ENCODE results near the gene CENPM.

Gene CENPM

DNA sequence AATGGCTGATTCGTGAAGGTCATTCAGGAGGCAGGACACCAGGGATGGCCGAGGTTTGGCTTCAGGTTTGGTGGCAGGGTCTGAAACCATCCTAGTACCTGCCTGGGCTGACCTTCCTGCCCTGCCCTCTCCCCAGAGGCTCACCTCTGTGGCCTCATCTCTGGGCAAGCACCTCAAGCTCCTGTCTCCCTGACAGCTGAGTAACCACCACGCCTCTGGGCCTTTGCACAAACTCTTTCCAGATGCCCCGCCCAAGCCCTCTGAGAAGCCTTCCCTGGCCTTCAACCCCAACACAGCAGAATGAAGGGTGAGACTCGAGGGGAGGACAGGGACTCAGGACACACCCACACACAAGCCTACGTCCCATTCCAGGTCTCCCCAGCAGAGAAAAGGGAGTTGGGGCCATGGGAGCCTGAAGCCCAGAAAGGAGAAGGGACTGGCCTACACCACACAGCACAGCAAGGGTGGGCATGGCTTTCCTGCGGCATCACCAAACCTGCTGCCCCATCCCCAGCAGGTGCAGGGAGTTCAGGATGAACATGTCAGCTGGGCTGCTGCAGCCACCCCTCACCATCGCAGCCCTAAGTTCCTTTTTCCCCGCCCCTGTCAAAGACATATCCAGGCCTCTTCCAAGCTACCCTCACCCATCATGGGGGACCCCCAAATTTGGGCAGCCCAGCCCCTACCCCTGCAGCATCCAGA, 34.5 kb downstream of the CENPM start:
- no peak for DNase-seq

DNA sequence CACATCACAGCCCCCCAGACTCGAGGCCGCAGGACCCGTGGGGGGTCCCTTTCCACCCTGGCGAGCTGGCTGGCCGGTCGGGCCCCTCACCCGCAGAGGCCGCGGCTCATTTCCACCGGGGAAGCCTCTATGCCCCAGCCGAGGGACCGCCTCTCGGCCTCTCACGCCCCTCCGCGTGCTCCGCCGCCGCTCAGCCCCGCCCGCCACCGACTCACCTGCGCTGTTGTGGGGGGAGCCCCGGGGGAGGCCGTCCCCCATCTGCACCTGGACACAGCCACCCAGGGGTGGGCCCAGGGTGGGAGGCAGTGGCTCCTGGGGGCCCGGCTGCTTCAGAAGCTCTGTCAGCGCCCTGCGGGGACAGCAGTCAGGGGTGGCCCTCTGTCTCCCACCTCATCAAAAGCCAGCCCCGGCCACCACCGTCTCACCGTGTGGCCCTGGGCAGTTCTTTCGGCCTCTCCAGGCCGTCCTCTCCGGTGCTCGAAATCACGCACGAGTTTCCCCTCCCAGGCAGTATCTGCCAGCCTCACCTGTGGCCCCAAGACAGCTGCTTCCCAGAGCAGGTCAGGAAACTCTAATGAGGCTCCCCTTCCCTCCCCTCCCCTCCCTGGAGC, 35.8 kb downstream of the CENPM start:
- DNase-seq = no peak

DNA sequence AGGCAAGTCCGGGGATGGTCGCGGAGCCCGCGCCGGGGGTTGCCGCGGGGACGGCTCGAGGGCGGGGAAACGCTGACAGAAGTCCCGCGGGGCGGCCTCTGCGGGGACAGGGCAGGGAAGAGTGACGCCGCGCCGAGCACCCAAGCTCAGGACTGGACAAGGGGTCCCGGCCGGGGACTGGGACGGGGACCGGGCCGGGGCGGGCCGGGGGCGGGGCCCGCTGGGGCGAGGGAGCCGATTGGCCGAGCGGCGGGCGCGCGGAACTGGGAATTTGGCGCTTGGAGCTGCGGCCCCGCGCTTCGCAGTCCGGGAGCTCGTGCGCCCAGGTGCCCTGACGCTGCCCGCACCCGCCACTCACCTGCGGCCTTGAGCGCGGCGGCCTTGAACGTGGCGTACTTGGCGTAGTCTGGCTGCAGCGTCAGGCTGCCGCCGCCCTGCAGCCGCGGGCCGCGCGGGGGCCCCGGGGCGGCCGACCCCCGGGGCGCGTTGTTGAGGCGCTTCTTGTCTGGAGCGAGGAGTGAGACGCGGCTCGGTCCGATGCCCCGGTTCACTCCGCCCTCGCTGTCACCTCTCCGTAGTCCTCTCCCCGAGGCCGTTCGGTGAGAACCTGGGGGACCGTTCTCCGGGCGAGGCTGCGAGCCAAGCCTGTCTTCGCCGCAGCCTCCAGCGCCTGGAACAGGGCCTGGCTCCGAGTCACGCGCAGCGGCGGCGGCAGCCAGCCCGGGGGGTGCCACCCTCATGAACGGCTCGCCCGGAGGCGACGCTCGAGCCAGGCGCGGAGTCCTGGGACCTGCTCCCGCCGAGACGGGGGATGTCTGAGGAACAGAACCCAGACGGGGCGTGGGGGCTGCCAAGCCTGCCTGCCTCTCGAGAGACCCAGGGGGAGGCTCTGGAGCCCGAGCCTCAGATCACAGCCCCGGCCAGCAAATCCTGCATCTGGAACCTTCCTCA, 36.6 kb downstream of the CENPM start:
- no peak for DNase-seq

DNA sequence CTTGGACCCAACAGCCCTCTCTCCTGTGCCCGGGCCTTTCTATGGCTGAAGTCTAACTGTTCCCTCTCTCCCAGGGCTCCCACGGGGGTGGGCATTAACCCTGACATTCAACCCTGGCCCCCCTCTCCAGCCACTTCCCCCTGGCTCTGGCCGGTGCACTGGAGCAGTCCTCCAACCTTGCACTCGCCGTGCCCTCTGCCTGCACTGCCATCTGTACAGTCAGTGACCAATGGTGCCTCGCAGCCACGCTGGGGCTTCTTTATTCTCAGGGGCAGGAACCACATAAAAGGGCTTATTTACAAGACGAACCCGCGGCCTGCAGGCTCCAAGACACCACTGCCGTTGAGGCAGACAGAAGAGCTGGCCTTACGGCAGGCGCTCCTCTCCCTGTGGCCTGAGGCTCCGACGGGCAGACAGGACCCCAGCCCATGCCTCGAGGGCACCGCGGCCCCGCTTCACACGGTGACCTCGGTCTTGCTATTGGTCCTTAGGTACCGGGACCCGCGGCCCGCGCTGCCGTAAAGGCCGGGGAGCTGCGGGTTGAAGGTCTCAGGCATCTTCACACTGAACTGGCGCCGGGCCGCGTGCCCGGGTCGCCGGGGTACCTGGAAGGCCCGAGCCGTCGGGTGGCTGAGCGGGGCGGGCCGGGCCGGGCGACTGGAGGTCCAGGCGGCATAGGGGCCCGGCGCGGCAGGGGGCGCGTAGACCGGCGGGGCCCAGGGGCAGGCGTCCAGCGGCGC, 37.5 kb downstream of the CENPM start:
- no peak for DNase-seq

DNA sequence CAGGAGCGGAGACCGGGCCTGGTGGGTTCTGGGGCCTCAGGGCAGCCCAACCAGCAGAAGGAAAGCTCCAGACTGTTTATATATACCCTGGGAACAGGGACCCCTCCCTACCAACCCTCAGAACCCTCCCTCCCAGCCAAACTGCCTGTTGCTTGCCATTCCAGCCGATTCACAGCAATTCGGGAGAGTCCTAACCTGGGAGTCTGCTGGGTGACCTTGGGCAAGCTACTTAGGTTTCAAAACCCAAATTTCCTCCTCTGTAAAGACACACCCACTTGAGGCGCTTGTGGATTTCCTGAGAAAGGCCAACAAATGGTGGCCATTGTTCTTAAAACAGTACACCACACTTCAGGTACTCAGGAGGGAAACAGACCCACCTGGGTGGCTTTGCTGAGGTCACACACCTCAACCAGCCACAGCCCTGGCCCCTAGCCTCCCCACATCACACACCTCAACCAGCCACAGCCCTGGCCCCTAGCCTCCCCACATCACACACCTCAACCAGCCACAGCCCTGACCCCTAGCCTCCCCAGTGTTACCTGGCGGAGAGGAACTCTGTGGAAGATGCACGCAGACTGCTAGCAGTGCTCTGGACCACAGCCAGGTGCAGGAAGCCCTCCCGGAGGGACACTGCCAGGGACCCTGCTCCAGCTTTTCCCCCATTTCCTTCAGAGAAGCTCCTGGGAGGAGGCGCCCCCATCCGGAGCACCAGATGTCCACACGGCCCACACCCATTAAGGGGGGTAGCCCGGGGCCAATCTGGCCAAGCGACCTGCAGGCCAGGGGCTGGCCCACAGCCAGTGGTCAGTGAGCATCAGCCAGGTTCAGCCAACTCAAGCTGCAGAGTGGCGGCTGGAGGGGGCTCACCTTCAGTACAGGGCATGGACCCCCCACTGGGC, 38.3 kb downstream of the CENPM start:
- no peak for DNase-seq

DNA sequence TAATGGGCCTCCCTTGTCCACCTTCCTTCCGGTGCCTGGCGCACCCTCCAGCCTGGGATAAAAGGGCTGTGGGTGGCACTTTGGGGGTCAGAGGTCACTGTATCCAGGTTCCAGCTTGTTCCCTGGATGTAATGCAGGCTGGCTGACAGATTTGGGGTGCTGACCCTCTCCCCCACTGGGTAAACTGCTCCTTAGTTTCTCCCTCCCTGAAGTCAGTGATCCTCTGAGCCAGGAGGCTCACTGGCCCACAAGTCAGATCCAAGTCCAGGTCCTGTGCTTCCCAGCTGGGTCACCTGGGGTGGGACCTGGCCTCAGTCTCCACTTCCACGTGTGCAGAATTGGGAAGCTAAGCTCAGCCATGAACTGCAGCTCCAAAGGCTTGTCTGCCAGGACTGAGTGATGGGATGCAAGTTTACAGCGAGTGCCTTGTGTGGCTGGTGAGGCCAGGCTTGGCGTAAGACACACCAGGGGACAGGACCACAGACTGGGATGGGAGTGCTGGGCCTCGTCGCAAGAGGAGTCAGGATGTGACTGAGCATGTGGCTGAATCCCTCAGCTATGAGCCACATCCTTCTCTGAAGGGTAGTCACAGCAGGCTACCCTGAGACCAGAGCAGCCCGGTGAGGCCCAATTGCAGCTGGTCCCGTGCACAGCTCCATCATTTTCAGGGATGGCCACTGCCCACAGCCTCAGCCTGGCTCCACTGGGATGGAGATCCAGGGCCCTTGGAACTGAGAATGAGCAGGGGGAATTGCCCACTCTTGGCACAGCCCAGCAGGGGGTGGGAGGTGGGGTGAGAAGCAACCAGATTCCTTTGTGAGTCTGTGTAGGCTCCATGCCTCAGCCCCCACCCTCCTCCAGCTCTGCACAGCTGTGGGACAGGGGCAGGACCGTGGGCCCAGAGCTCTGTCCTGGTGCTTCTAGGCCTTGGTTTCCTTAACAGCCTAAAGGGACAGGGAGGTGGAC, 39.2 kb downstream of the CENPM start:
- DNase-seq = no peak

DNA sequence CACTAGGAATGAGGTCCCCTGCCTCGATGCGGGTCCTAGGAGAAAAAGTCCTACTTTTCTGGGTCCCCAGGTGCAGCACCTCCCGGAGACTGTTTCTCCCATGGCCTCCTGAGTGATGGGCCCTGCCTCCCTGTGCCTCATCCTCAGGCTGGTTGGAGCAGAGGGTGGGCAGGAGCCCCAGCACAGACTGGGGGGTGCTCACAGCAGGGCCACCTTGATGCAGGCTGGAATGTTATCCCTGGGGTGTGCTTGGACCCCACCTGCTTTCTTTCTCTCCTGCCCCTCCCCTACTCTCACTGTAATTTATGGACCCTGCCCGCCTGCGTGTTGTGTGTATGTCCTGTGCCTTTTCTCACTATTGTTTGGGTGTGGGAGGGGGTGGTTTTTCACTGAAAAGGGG, 40.1 kb downstream of the CENPM start:
- no peak for DNase-seq

DNA sequence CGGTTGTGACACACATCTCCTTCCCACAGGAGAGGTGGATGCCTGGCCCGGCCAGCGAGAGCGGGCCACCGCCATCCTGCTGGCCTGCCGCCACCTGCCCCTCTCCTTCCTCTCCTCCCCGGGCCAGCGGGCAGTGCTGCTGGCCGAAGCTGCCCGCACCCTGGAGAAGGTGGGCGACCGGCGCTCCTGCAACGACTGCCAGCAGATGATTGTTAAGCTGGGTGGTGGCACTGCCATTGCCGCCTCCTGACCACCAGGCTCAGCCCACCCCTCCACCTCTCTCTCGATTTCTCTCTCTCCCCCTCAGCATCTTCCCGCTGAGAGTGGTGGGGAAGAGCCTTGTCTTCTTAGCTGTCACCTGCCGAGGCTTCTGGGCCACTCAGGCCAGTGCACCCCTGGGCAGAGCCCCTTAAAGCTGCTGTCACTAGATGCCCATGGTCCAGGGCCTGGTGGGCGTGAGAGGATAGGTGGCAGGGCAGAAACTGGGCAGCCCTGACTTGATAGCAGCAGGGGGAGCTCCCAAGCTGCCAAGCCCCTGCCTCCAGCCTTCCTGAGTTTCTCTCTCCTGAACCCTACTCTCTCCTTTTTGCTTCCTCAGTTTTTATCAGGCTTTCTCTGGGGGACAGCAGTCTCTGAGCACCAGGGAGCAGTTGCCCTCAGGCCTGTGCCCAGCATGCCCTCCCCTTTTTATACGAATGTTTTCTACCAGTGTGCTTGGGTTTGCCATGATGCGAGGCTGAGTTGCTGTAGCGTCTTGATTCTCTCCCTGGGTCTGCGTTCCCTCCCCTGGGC, 41.3 kb downstream of the CENPM start:
- DNase-seq = no peak

DNA sequence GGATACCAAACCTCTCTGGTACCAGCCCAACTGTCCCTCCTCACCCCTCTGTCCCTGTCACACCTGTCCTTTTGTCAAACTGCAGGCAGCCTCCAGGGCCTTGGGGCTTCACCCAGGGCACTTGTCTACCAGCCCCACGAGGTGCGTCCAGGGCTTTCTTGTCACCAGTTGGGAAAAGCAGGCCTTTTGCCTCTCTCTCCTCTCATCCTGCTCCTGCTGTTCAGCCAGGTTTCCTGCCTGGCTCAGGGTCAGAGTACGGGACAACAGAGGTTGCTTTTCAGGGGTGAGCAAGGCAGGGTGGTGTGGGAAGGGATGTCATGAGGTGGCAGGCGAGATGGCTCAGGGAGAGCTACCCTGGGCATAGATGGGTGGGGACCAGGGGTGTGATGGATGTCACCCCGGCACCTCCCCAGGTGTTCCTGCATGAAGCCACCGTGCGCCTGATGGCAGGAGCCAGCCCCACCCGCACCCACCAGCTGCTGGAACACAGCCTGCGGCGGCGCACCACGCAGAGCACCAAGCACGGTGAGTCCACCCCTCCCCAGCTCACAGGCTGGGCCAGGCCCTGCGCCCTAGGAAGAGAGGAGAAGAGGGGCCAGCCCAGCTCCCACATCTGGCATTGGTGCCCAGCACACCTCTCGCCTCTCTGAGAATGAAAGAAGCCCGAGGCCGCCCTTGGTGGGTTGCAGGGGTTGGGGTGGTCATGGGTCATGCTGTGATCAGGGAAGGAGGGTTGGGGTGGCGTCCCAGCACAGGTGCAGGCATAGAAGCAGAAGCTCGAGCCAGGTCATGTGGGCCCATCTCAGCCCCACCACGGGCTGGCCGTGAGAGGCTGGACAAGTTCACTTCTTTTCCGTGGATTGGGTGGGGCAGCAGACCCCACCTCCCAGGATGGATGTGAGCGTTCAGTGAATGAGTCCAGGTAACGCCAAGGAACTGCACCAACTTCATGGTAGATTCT, 42.2 kb downstream of the CENPM start:
- no peak for DNase-seq

DNA sequence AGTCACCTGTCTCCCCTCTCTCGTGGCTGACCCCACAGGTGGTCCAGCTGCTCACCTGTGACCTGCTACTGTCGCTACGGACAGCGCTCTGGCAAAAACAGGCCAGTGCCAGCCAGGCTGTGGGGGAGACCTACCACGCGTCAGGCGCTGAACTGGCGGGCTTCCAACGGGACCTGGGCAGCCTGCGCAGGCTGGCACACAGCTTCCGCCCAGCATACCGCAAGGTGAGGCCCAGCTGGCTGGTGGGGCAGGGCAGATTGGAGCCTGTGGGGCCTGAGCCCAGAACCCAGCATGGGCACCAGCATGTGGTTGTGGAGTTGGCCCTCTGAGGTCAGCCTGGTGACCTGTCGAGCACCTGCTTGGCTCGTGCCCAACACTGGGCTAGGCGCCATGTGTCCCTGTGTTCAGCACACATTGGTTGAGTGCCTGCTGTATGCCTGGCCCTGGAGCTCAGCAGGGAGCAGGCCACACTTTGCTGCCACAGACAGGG, 44.0 kb downstream of the CENPM start:
- DNase-seq = no peak

DNA sequence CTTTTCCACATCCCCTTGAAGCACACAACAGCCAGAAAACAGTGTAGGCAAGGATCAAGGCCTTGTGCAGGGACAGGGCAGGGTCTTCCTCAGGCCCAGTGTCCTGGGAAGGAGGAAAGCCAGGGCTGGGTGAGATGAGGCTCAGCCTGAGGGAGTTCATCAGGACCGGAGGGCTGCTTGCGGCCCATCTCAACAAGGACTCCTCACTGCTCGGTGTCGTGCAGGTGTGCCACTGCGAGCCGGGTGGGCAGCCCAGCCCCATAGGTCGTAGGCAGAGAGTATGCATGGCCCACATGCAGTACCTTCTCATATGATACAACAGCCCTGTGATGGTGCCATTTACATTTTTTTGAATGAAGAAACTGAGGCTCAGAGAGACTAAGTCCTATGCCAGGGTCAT, 44.9 kb downstream of the CENPM start:
- no peak for DNase-seq

DNA sequence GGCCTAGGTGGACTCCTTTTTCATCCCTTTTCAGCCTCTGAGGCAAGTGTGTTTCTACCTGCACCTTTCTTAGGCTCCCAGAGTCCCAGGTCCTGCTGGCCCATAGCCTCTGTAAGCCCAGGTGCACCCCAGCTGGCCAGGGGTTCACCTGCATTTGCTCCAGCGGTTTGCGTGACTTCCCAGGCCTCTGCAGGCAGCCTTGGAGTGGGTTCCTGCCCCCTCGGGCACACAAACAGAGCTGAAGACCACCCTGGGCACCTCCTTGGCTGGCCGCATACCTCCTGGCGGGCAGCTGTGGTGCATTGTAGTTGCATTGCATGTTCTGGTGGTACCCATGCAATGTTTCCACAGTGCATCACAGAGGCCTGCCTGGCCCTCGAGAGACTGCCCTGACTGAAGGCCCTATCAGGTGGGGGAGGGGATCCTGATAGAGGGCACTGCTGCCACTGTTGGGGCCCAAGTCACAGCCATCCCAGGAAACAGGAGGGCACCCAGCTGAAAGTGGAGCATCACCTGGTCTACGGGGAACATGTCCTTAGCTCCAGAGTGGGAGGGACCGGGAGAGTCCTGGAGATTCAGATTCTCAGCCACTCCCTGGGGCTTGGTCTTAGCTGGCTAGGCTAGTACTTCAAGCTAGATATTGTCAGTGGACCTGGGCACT, 46.2 kb downstream of the CENPM start:
- DNase-seq = no peak

DNA sequence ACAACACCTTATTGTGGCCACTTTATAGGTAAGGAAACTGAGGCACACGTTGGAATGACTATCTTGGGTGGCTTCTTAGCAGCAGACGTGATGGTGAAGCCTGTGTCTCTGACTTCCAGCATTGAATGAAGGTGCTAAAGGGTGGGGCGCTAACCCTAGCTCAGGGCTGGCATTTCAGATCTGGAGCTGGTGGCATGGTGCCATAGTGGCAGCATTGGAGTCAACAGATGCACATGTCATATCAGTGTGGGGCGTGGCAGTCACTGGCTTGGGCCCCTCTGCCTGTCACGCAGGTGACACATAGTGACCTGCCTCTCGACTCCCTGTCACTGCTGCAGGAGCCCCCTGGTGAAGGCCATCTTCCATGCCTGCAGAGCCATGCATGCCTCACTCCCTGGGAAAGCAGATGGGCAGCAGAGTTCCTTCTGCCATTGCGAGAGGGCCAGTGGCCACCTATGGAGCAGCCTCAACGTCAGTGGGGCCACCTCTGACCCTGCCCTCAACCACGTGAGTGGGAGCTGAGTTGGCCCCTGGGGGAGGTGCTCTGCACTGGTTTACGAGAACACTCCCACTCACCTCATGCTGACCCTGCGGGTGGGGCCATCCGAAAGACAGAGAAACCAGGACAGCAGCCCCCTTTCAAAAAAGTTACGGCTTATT, 46.8 kb downstream of the CENPM start:
- DNase-seq = no peak

DNA sequence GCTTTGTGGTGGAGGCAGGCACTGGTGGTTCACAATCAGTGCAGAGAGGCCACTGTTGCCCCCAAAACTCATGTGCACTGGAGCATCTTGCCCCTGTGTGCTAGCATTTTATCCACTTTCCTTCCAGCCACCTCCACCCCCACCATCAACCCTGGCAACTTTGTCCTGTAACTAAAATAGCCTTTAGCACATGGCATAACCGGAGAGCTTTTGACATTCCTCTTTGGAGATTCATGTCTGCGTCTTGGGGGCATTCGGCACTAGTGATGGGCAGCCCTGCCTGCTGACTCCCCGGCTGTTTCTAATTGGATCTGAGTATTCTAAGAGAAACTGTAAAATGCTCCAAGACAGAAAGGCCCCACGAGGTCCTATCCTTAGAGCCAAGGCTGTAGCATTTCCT, 47.8 kb downstream of the CENPM start:
- DNase-seq = no peak

DNA sequence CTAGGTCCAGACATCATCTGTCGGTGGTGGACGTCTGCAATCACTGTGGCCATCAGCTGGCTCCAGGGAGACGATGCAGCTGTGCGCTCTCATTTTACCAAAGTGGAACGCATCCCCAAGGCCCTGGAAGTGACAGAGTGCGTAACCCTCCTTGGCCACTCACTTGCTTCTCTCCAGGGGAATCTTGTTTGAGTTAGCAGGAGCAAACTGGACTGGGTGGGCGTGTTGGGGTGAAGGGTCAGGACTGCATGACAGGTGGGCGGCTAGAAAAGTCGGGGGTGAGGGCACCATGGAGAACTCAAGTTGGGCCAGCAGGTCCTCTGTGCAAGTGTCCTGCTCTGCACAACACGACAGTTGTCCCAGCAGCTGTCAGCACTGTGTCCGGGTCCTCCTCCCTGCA, 48.3 kb downstream of the CENPM start:
- DNase-seq = no peak

DNA sequence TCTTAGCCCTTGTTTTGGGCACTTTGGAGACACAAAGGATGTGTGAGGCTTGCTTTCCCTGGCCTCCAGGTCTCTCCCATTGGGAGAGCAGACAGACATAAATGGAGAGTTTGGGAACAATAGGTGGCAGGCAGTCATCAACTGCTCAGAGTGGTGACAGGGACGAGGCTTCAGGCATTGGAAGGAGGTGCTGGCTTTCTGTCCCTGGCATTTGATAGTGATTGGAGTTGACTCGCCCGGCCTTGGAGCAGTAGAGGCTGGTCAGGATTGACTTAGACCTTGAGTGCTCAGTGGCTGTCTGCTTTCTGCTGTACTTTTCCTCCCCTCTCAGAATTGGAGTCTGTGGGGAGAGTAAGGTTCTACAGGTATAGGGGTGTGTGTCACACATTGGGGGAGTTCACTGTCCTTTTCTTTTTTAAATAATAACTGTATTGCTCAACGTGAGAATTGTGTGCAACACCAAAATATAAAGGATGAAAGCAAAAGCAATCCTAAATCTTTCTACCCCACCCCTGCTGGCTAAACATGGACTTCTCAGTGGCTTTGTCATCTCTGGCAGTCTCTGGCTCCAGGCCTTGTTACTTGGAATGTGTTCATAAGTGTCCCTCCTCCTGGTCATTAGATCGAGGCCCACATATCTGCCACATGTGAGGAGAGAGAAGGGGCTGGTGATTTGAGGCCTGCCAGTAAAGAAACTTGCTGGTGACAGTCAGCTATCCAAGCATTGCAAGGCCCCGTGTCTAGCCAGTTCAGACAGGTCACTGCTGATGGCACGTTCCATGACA, 53.2 kb downstream of the CENPM start:
- DNase-seq = no peak

DNA sequence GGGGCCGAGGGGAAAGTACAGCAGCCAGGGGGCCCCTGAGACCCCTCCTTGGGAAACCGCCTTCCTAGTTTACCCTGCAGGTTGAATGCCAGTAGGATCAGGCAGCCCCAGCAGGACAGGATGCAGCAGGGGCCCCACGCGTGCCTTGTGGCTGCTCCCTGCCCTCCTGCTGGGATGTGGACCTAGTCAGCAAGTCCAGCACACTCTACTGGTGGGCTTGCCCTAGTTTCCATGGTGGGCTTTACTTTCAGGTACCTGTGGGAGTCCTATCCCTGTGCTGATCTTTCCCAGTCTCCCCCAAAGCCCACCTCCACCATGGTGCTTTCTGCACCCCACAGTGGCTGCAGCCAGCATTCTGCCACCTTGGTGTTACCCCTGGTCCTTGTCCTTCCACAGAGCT, 54.2 kb downstream of the CENPM start:
- DNase-seq = no peak

Data from activated gamma-delta T cell treated with Interleukin-2 at 50 U/mL for 16 hours (primary cell).